Esophagus muscularis mucosa (tissue), 3 donors: ENCODE data around the gene POLR3GL.

ENCODE experiments used
- CTCF ChIP-seq, 3 experiments: fragments of 200-600 bp in 2 of 3; fragments of 450-650 bp in 1 of 3; sonication (generic) in 2 of 3; IDR thresholded peaks; one replicate each; pipeline ENCODE4 v1.5.1; 2017 to 2019; ENCODE audit warnings: antibody characterized with exemption in 3 of 3, mild to moderate bottlenecking in 2 of 3, moderate library complexity in 1 of 3
- POLR2AphosphoS5 ChIP-seq, 2 donors: sonication (generic); formaldehyde crosslinking; IDR thresholded peaks; one replicate each; pipeline ENCODE4 v1.6.1; 2017; ENCODE audit warnings: antibody characterized with exemption in 2 of 2

GRCh38 chr1:145961109-145961424 lies 3.4 kb upstream of the POLR3GL start:
- no peak for TF ChIP-seq CTCF (IDR thresholded peaks at IDR 0.05)
- no peak for TF ChIP-seq POLR2AphosphoS5 (IDR thresholded peaks at IDR 0.05)
